BJ (cell line): ENCODE results near the gene BLACAT1. TPM values are rescaled to one million over a fixed set of nuclear protein-coding genes. Genes with fewer than 3 reads are reported as not detected.

Experiments used
- CTCF ChIA-PET: fragments of 350-600 bp; formaldehyde crosslinking; extraction: SDS; loops from one replicate; lab custom pipeline; 2021; ENCODE audit warnings: antibody characterized with exemption, inconsistent platforms; lab: Yijun Ruan, JAX
- POLR2A ChIA-PET: fragments of 300-600 bp; sonication (Branson Sonifier 250); formaldehyde crosslinking; extraction: SDS; loops from one replicate; lab custom pipeline; 2021; ENCODE audit warnings: antibody characterized with exemption; lab: Charles Lee
- DNase-seq: peaks from one replicate; pipeline ENCODE4 v3.0.0-alpha.2; 2011; ENCODE audit warnings: low read depth
- H3K27me3 ChIP-seq: 2 replicates; pipeline ENCODE4 v1.6.0; 2011; ENCODE audit warnings: low read length; ENCODE audit not compliant: control insufficient read depth, insufficient read depth
- H3K36me3 ChIP-seq: 2 replicates; pipeline ENCODE4 v1.5.1; 2011; ENCODE audit warnings: low read length; ENCODE audit not compliant: control insufficient read depth, insufficient read depth
- H3K4me3 ChIP-seq: 2 replicates; pipeline ENCODE4 v1.5.1; 2011; ENCODE audit warnings: low read depth, mild to moderate bottlenecking, control low read depth, low read length
- CTCF ChIP-seq: IDR thresholded peaks from 2 replicates; pipeline ENCODE4 v1.5.1; 2011; ENCODE audit warnings: low read depth, mild to moderate bottlenecking, control low read depth, inconsistent platforms, low read length, moderate library complexity; ENCODE audit not compliant: insufficient read depth
- polyA plus RNA-seq: library from polyadenylated mRNA; depleted of rRNA; stranded (reverse); fragments of >200 nt; gene quantifications from 2 replicates; pipeline ENCODE4 v1.2.3, GENCODE V29; 2011

The BLACAT1 gene
- polyA plus RNA-seq, 1 experiment, result 0.02 TPM

DNA sequence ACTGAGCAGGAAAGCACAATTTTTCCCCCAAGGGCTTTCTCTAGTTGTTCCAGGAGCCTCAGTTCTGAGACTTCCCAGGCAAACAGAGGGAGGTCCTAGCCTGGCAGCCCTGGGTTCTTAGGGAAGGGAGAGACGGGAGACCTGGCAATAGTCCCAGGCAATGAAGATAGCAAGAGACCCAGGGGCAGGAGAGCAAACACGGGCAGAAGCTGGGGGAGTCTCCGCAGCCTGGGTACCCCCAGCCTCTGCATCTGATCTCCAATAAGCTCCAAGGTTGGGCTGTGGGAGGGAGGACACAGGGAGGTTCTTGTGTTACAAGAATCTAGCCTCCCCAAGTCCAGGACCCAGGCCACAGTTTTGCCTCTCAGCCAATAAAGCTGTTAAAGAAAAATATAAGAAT, 2.4 kb downstream of the BLACAT1 start:
- no peak for DNase-seq
- H3K36me3 ChIP-seq, result no peaks in the 10 kb centered on the region
- ChIA-PET CTCF (no interaction called here), POLR2A (no interaction called here)
- H3K27me3 ChIP-seq, result peaks cover 57% of the 10 kb centered on the region
- no peak for TF ChIP-seq CTCF
- H3K4me3 ChIP-seq, result no peak overlapping the region

DNA sequence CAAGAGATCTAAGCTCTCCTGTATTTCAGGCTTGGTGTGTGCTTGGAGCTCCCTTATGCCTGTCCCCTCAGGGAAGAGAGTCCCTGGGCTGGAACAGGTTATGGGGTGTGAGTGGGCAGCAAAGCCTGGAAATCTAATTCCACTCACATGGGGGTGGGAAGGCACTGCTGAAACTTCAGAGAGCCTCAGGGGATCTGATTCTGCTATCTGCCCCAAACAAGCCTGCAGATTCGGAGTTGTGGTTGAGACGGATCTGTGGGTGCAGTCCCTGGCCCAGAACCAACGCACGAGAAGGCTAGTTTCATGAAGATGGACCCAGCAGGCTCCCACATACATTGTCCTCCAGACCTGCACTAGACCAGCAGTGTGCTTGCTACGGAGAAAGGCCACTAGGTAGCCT, 2.9 kb downstream of the BLACAT1 start:
- Histone ChIP-seq H3K27me3 (peaks cover 52% of the 10 kb centered on the region), H3K4me3 (no peak overlapping the region), H3K36me3 (no peaks in the 10 kb centered on the region)
- TF ChIP-seq CTCF, result no peak
- ChIA-PET POLR2A (no interaction called here), CTCF (interaction anchor here (1.0 to 1.2 kb wide), 2 partner anchors 23 to 72 kb away, joined by 3 to 4 read pairs; no protein-coding TSS in a partner anchor)
- DNase-seq, result no peak

GRCh38 chr1:205452364-205452763, 3.5 kb downstream of the BLACAT1 start:
- H3K4me3 ChIP-seq, result no peak overlapping the region
- ChIA-PET CTCF (interaction anchor here (1.0 to 1.2 kb wide), 3 partner anchors 23 to 72 kb away, joined by 3 to 4 read pairs (median 4); no protein-coding TSS in a partner anchor), POLR2A (no interaction called here)
- no peak for TF ChIP-seq CTCF
- H3K36me3 ChIP-seq, result no peaks in the 10 kb centered on the region
- peaks cover 46% of the 10 kb centered on the region for H3K27me3 ChIP-seq
- DNase-seq, result no peak

DNA sequence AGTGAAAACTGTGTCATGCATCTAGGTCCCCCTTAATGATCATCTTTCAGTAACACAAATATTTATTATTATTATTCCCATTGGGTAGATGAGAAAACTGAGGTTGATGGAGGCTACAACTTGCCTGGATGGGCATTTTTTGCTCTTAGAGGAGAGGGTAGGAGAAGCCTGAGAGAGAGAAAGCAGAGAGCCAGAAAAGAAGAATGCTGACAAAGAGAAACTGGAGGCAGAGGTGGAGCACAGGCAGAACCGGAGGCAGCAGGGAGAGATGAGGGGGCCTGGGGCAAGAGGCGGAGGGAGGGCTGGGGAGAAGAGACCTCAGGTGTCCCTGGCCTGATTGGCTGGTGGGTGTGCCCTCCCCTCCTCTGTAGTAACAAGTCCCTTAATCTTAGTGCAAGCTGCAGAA, 4.1 kb downstream of the BLACAT1 start:
- POLR2A ChIA-PET, result no interaction called here
- CTCF ChIA-PET, result interaction anchor here (1.2 kb wide), 1 partner anchor 33 kb away, joined by 4 read pairs; no protein-coding TSS in a partner anchor
- H3K27me3 ChIP-seq, result peaks cover 47% of the 10 kb centered on the region
- DNase-seq, result no peak
- no peak overlapping the region for H3K4me3 ChIP-seq
- no peaks in the 10 kb centered on the region for H3K36me3 ChIP-seq
- TF ChIP-seq CTCF, result no peak

DNA sequence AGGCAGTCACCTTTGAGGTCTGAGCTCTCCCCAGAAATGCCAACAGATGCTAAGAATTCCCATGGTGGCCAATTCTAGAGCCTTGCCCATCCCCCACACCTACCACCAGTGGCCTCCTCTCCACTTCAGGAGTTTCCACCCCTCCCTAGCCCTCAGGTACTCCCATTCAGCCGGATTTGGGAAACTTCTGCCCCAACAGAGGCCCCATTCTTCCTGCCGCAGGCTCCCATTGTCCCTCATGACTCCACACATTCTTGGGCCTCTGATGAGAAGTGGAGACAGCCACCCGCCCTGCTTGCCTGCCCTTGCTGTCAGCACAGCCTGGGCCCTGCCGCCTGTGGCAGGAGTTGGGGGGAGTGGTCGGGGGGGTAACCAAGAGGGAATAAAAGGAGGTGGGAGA, 4.6 kb downstream of the BLACAT1 start:
- TF ChIP-seq CTCF, result no peak
- no peak for DNase-seq
- ChIA-PET POLR2A (no interaction called here), CTCF (no interaction called here)
- Histone ChIP-seq H3K36me3 (no peaks in the 10 kb centered on the region), H3K27me3 (peaks cover 45% of the 10 kb centered on the region), H3K4me3 (no peak overlapping the region)
